Activated gamma-delta T cell treated with Interleukin-2 at 50 U/mL for 16 hours (primary cell): ENCODE measurements around the gene TPRG1.

Source experiments
- DNase-seq: peaks from one replicate; pipeline ENCODE4 v3.0.0-alpha.2; 2020

Gene TPRG1

GRCh38 chr3:189171707-189172106, at the start of gene TPRG1:
Gene TPRG1, plus strand, starts transcription at chr3:189171971. Its CDS starts 35,414 bp downstream, at chr3:189207385.
- DNase-seq, result no peak

- no peak for DNase-seq
Measured at GRCh38 chr3:189122110-189122509, 49.7 kb upstream of the TPRG1 start.

GRCh38 chr3:189122526-189123205, 49.1 kb upstream of the TPRG1 start:
- no peak for DNase-seq

- DNase-seq, result no peak
Measured at GRCh38 chr3:189123595-189124387, 48.0 kb upstream of the TPRG1 start.

GRCh38 chr3:189132231-189132671, 39.5 kb upstream of the TPRG1 start:
- peak; percentile 77 for DNase-seq

- no peak for DNase-seq
Measured at GRCh38 chr3:189132839-189133238, 38.9 kb upstream of the TPRG1 start.

GRCh38 chr3:189133768-189134167, 38.0 kb upstream of the TPRG1 start:
- no peak for DNase-seq

- DNase-seq, result no peak
Measured at GRCh38 chr3:189137416-189137815, 34.4 kb upstream of the TPRG1 start.

GRCh38 chr3:189138901-189139610, 32.7 kb upstream of the TPRG1 start:
- DNase-seq, result no peak

- DNase-seq, result no peak
Measured at GRCh38 chr3:189139611-189139940, 32.2 kb upstream of the TPRG1 start.

- DNase-seq, result peak; percentile 53
Measured at GRCh38 chr3:189142527-189142926, 29.2 kb upstream of the TPRG1 start.

- DNase-seq, result no peak
Measured at GRCh38 chr3:189143321-189143720, 28.4 kb upstream of the TPRG1 start.

GRCh38 chr3:189143771-189144170, 28.0 kb upstream of the TPRG1 start:
- no peak for DNase-seq

GRCh38 chr3:189144645-189145044, 27.1 kb upstream of the TPRG1 start:
- peak; percentile 29 for DNase-seq

GRCh38 chr3:189146848-189147247, 24.9 kb upstream of the TPRG1 start:
- DNase-seq, result no peak

- peak; percentile 69 for DNase-seq
Measured at GRCh38 chr3:189148081-189148507, 23.7 kb upstream of the TPRG1 start.

GRCh38 chr3:189149203-189149602, 22.6 kb upstream of the TPRG1 start:
- DNase-seq, result no peak

GRCh38 chr3:189157232-189158007, 14.4 kb upstream of the TPRG1 start:
- no peak for DNase-seq

GRCh38 chr3:189158034-189158433, 13.7 kb upstream of the TPRG1 start:
- DNase-seq, result no peak

GRCh38 chr3:189160519-189161309, 11.1 kb upstream of the TPRG1 start:
- no peak for DNase-seq

GRCh38 chr3:189165092-189165612, 6.6 kb upstream of the TPRG1 start:
- DNase-seq, result no peak

GRCh38 chr3:189166321-189166720, 5.5 kb upstream of the TPRG1 start:
- no peak for DNase-seq
